Activated CD4-positive, alpha-beta T cell treated with anti-CD3 and anti-CD28 coated beads, Interleukin-2, amount 50 U/mL, for 1 hour (primary cell): ENCODE results near the gene C21orf58.
"Not testable (repeated sequence)": the region's sequence is repeated elsewhere in the genome, so short reads cannot be mapped to it uniquely, and the experiment has no call there.

Source experiments
- DNase-seq: peaks from one replicate; pipeline ENCODE4 v3.0.0-alpha.2; 2020

The C21orf58 gene

DNA sequence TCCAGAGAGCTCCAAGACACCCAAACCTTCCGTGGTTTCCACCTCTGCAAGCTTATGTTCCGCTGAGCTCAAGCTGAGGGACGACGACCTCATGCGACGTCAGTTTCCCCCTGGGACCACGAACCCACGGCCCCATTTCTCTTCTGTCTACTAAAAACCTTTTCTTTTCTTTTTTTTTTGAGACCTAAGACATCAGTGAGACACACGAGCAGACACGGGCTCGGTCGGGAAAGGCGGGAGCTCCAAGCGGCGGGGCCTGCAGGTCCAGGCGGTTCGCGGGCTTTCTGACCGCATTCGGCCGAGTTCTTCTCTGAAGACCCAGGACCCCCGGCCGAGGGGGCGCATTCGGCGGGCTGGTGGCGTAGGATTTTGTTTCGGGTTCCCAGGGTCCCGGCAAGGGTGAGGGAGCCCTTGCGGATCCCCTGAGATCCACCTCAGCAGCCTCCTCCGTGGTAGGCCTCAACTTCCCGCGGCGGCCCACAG is 402 bp downstream of the C21orf58 start:
- no peak for DNase-seq

DNA sequence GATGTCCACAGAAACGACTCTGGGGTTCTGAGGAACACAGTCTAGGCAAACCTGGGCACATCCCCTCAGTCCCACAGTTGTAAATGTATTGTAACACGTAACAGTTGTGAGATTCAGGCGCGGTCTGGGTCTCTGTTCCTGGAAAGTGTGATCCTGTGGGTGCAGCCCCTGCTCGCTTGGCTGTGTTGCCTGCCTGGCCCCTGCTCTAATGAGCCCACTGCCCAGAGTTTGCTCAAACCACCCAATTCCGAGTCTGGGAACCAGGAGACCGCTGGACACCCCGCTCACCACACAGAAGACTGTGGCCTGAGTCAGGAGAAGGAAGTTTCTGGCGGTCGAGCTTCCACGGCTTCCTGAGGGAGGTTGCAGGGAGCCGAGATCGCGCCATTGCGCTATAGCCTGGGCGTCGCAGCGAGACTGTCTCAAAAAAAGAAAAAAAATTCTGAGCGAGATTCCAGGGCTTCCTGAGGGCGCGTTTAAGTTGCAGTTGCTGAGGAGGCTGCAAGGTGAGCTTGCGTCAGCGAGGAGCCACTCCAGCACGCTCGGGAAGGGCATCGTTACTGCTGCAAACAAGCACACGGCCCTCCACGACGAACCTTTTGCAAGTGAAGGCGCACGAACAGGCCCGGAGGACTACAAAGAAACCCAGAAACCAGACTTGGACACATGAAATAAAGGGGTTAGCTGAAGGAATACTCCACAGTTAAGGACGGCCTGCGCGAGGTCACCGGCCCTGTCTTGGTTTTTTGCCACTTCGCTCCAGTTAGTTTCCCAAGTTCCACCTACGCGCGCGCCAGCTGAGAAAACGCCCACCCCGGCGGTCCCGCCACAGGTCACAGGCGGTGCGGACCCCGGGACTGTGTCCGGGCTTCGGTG is 1.1 kb downstream of the C21orf58 start:
- no peak for DNase-seq

GRCh38 chr21:46320331-46320801 is 3.3 kb downstream of the C21orf58 start:
- DNase-seq: no peak

- no peak for DNase-seq
Observed at GRCh38 chr21:46319186-46319585, 4.5 kb downstream of the C21orf58 start.

GRCh38 chr21:46318464-46318845 is 5.2 kb downstream of the C21orf58 start:
- no peak for DNase-seq

- DNase-seq: no peak
Observed at GRCh38 chr21:46317710-46318463, 5.8 kb downstream of the C21orf58 start.

DNA sequence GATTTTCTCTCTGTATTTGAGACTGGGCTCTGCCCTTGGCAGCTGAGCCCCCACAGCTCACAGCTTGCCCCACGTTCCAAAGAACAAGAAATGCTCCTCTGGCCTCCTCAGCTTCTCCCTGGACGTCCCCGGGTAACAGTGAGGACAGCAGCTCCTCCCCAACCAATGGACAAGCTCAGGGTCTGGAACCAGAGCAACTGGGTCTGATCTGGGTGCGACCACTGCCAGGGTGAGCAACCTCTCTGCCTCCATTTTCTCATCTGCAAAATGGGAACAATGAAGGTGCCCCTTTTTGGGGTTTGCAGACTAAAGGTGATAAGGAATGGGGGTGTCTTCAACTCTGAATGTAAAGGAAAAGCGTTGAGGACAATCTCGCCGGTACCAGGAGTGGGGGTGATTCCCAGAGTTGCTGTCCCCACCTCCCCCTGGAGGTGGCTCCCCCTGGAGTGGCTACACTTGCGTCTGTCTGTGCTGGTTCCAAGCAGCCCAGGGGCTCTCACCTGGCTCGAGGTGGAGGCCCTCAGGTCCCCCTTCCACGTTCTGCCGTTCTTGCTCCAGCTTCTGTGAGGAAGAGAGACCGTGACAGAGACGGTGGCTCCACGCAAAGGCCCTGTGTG is 6.9 kb downstream of the C21orf58 start:
- no peak for DNase-seq

DNA sequence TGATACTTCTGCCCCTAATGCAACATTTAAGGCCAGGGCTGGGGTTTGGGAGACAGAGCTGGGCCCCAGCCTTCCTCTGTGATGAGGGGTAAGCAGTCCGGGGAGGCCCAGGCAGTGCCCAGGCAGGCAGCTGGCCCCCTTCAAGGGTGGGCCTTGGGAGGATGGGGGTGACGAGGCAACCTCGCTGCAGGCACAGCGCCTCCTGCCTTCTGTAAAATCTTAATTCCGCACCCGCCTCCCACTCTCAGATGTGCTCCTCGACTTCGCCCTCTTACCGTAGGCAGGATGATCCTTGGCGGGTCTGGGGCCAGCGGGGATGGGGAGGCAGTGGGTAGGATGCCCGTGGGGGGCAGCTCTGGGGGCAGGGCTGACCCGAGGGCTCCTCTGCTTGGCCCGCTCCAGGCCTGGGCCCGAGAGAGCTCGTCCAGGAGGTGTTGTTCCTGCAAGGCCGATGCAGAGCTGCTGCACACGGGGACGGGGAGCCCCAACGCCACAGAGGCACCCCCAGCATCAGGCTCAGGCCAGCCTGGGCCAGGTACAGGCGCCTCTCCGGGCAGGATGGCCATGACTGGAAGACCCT is 9.1 kb downstream of the C21orf58 start:
- no peak for DNase-seq

GRCh38 chr21:46312949-46313348 is 10.7 kb downstream of the C21orf58 start:
- no peak for DNase-seq

- DNase-seq: no peak
Observed at GRCh38 chr21:46311568-46311967, 12.1 kb downstream of the C21orf58 start.

GRCh38 chr21:46310260-46310659 is 13.4 kb downstream of the C21orf58 start:
- not testable (repeated sequence) for DNase-seq

- no peak for DNase-seq
Observed at GRCh38 chr21:46308431-46308830, 15.2 kb downstream of the C21orf58 start.

DNA sequence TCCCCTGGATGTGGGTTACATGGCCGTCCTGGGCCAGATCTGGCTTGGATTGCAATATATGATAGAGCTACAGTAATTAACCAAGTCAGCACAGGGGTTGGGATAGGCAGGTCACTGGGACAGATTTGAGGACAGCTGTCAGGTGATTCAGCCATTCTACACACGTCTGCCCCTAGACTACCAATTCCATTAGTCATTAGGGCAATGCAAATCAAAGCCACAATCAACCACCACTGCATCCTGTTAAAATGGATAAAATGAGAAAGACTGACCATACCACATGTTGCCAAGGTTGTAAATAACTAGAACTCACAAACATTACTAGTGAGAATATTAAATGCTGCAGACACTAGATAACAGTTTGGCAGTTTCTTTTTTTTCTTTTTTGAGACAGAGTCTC is 16.0 kb downstream of the C21orf58 start:
- no peak for DNase-seq

GRCh38 chr21:46304955-46305354 is 18.7 kb downstream of the C21orf58 start:
- DNase-seq: no peak

- no peak for DNase-seq
Observed at GRCh38 chr21:46304437-46304836, 19.2 kb downstream of the C21orf58 start.

DNA sequence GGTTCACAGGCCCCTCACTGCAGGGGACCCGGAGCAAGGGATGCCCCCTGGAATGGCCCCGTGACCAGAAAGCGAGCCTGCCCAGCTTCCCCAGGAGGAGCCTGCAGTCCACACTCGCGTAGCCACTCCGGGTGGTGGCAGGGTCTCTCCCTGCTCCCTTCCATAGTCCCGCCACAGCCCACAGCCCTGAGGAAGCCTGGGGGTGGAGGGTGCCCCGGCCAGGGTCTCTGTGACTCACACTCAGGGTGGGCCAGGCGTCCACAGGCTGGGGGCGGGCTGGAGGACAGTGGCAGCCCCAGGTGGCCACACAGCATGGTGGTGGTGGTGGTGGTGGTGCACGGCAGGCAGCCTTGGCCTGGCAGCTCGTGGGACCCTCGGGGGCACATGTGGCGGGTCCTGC is 21.9 kb downstream of the C21orf58 start:
- no peak for DNase-seq

- DNase-seq: no peak
Observed at GRCh38 chr21:46299167-46299566, 24.5 kb downstream of the C21orf58 start.

GRCh38 chr21:46297338-46298271 is 26.1 kb downstream of the C21orf58 start:
- DNase-seq: no peak

- DNase-seq: peak; percentile 43
Observed at GRCh38 chr21:46295996-46296752, 27.5 kb downstream of the C21orf58 start.

GRCh38 chr21:46295177-46295770 is 28.4 kb downstream of the C21orf58 start:
- DNase-seq: no peak
